ENCODE results near the gene OSBPL2.

OSBPL2 gene

GRCh38 chr20:62322492-62323041, 84.2 kb downstream of the OSBPL2 start:
- no peak for TF ChIP-seq CTCF (IDR thresholded peaks at IDR 0.05; ENCODE audit: low read depth, low read length)
- no peak for DNase-seq (ENCODE audit: extremely low read depth, low read depth)

- TF ChIP-seq CTCF (IDR thresholded peaks at IDR 0.05; ENCODE audit: low read depth, low read length): no peak
- no peak for DNase-seq (ENCODE audit: extremely low read depth, low read depth)
Measured at GRCh38 chr20:62323146-62323979, 85.0 kb downstream of the OSBPL2 start.

- no peak for TF ChIP-seq CTCF (IDR thresholded peaks at IDR 0.05; ENCODE audit: low read depth, low read length)
- no peak for DNase-seq (ENCODE audit: extremely low read depth, low read depth)
Measured at GRCh38 chr20:62323980-62324906, 85.9 kb downstream of the OSBPL2 start.

- no peak for TF ChIP-seq CTCF (IDR thresholded peaks at IDR 0.05; ENCODE audit: low read depth, low read length)
- DNase-seq (ENCODE audit: extremely low read depth, low read depth): no peak
Measured at GRCh38 chr20:62325172-62325905, 87.0 kb downstream of the OSBPL2 start.

- TF ChIP-seq CTCF (IDR thresholded peaks at IDR 0.05; ENCODE audit: low read depth, low read length): no peak
- DNase-seq (ENCODE audit: extremely low read depth, low read depth): no peak
Measured at GRCh38 chr20:62326559-62326958, 88.2 kb downstream of the OSBPL2 start.

GRCh38 chr20:62326959-62327725, 88.8 kb downstream of the OSBPL2 start:
- no peak for TF ChIP-seq CTCF (IDR thresholded peaks at IDR 0.05; ENCODE audit: low read depth, low read length)
- no peak for DNase-seq (ENCODE audit: extremely low read depth, low read depth)

All from AG09319 (cell line).